AG09309 (cell line): ENCODE data around the gene OSBPL8.

Experiments
- DNase-seq: peaks from one replicate; pipeline ENCODE4 v3.0.0-alpha.2; 2010; ENCODE audit warnings: low read depth
- H3K4me3 ChIP-seq: 2 replicates; pipeline ENCODE4 v1.5.1; 2011; ENCODE audit warnings: mild to moderate bottlenecking, low read depth, low read length, moderate library complexity; ENCODE audit not compliant: control insufficient read depth
- CTCF ChIP-seq: IDR thresholded peaks from 2 replicates; pipeline ENCODE4 v1.5.1; 2011; ENCODE audit warnings: mild to moderate bottlenecking, low read depth, low read length, inconsistent platforms; ENCODE audit not compliant: insufficient read depth, control insufficient read depth; ENCODE audit errors: missing control alignments

The OSBPL8 gene

DNA sequence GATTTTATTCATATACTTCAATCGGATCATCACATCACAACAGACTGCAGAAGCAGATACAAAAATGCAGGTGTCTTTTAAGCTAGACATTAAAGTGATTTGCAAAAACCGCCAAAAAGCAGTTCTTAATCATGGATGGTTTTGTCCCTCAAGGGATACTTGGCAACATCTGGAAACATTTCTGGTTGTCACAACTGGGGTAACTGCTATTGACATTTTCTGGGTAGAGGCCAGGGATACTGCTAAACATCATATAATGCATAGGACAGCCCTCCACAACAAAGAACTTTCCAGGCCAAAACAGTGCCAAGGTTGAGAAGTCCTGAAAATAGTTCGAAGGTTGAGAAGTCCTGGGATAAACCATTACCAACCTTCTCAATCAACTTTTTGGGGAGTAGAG lies 109.6 kb downstream of the OSBPL8 start:
- DNase-seq: no peak
- TF ChIP-seq CTCF: no peak
- no peak overlapping the region for H3K4me3 ChIP-seq

- TF ChIP-seq CTCF: no peak
- H3K4me3 ChIP-seq: no peak overlapping the region
- no peak for DNase-seq
Observed at GRCh38 chr12:76449583-76449982, 110.0 kb downstream of the OSBPL8 start.

- DNase-seq: no peak
- no peak overlapping the region for H3K4me3 ChIP-seq
- TF ChIP-seq CTCF: no peak
Observed at GRCh38 chr12:76449016-76449415, 110.6 kb downstream of the OSBPL8 start.

GRCh38 chr12:76446090-76446489 lies 113.5 kb downstream of the OSBPL8 start:
- DNase-seq: no peak
- H3K4me3 ChIP-seq: no peak overlapping the region
- TF ChIP-seq CTCF: no peak

GRCh38 chr12:76445462-76445861 lies 114.1 kb downstream of the OSBPL8 start:
- no peak for TF ChIP-seq CTCF
- no peak for DNase-seq
- H3K4me3 ChIP-seq: no peak overlapping the region

DNA sequence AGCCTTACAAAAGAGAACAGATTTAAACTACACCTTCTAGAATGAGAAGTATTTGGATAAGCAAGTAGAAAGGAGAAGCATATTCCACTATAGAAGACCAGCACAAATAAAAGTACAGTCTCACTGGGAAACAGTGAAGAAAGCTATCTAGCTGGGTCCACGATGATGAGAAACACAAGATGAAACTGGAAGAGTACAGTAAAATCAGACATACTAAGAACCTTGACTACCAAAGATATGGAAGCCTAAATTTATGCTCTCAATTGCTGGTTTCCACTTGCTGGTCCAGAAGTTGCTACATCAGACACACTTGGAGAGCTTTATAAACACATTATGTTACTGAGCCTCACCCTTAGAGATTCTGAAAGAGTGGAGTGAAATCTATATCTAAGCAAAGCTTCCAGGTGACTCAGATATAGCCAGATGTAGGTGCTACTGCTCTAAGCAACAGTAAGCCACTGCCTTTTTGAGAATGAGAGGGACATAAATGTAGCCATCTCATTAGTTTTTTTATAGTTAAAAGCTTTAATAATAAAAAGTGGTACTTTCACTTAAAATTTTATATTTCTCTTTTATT lies 115.1 kb downstream of the OSBPL8 start:
- no peak for TF ChIP-seq CTCF
- H3K4me3 ChIP-seq: no peak overlapping the region
- DNase-seq: no peak

- no peak for TF ChIP-seq CTCF
- H3K4me3 ChIP-seq: no peak overlapping the region
- no peak for DNase-seq
Observed at GRCh38 chr12:76441016-76441415, 118.6 kb downstream of the OSBPL8 start.
